Esophagus muscularis mucosa (tissue), 4 donors: ENCODE data around the gene STK36.

Experiments
- EP300 ChIP-seq: sonication (generic); formaldehyde crosslinking; IDR thresholded peaks from one replicate; pipeline ENCODE4 v1.6.1; 2017; ENCODE audit warnings: antibody characterized with exemption
- POLR2A ChIP-seq: fragments of 450-650 bp; IDR thresholded peaks from one replicate; pipeline ENCODE4 v1.6.1; 2017; ENCODE audit warnings: antibody characterized with exemption, moderate library complexity, mild to moderate bottlenecking, low read depth
- POLR2AphosphoS5 ChIP-seq, 2 donors: sonication (generic); formaldehyde crosslinking; IDR thresholded peaks; one replicate each; pipeline ENCODE4 v1.6.1; 2017; ENCODE audit warnings: antibody characterized with exemption in 2 of 2
- TF ChIP-seq, protein P1 (sequence below), 3 experiments: fragments of 200-600 bp in 2 of 3; fragments of 450-650 bp in 1 of 3; sonication (generic) in 2 of 3; IDR thresholded peaks; one replicate each; pipeline ENCODE4 v1.5.1; 2017 to 2019; ENCODE audit warnings: antibody characterized with exemption in 3 of 3, mild to moderate bottlenecking in 2 of 3, moderate library complexity in 1 of 3

DNA sequence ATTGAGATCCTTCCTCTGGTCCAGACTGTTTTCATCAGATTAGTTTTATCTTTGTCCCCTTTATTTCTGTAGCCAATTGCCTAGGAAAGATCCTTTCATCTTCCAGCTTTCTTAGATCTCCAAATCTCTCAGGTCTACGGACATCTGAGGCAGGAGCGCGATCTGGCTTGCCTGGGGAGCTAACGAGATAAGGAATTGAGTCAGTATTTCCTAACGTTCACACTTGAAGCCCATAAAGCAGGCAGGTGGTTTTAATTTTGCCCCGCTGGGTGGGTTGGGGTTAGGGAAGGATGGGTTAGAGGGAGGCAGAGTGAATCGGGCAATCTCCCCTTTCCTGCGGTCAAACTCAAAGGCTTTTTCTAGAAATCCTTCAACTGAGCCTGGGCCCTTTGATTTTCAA, 38.0 kb downstream of the STK36 start:
- TF ChIP-seq POLR2A (no peak), EP300 (no peak), POLR2AphosphoS5 (IDR thresholded peaks at IDR 0.05) (no peak)
- TF ChIP-seq, protein P1, sequence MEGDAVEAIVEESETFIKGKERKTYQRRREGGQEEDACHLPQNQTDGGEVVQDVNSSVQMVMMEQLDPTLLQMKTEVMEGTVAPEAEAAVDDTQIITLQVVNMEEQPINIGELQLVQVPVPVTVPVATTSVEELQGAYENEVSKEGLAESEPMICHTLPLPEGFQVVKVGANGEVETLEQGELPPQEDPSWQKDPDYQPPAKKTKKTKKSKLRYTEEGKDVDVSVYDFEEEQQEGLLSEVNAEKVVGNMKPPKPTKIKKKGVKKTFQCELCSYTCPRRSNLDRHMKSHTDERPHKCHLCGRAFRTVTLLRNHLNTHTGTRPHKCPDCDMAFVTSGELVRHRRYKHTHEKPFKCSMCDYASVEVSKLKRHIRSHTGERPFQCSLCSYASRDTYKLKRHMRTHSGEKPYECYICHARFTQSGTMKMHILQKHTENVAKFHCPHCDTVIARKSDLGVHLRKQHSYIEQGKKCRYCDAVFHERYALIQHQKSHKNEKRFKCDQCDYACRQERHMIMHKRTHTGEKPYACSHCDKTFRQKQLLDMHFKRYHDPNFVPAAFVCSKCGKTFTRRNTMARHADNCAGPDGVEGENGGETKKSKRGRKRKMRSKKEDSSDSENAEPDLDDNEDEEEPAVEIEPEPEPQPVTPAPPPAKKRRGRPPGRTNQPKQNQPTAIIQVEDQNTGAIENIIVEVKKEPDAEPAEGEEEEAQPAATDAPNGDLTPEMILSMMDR (IDR thresholded peaks at IDR 0.05) = no peak
